Body of pancreas (tissue), 4 donors: Measurements from ENCODE around the gene KLHDC10. TPM values are rescaled to one million over a fixed set of nuclear protein-coding genes. Genes with fewer than 3 reads are reported as not detected.

Source experiments
- ATAC-seq: fragments of 150-250 bp; one replicate; pipeline ENCODE4 v1.9.1; 2016
- DNase-seq, 4 donors: peaks; one replicate each; pipeline ENCODE4 v3.0.0-alpha.2; 2019
- H3K27ac ChIP-seq, 4 donors: fragments of 200-600 bp; sonication (generic); 1 replicate in 3 of 4; 2 replicates in 1 of 4; pipeline versions ENCODE4 v1.5.1 to v1.6.1; 2016 to 2019; ENCODE audit warnings: mild to moderate bottlenecking in 1 of 4, mixed read lengths in 1 of 4, moderate library complexity in 1 of 4
- H3K27me3 ChIP-seq, 2 donors: fragments of 200-600 bp; sonication (generic); one replicate each; pipeline ENCODE4 v1.6.0; 2016; ENCODE audit warnings: mild to moderate bottlenecking in 1 of 2
- H3K36me3 ChIP-seq, 2 donors: fragments of 200-600 bp; sonication (generic); replicated peaks in 1 of 2; 2 replicates each; pipeline ENCODE4 v1.5.1; 2016; ENCODE audit warnings: low read depth in 2 of 2; ENCODE audit not compliant: insufficient read depth in 1 of 2
- H3K4me1 ChIP-seq: fragments of 200-600 bp; sonication (generic); one replicate; pipeline ENCODE4 v1.6.0; 2016
- H3K4me3 ChIP-seq, 2 donors: fragments of 200-600 bp; sonication (generic); 1 replicate in 1 of 2; 2 replicates in 1 of 2; pipeline ENCODE4 v1.5.1; 2016 to 2019
- H3K9me3 ChIP-seq, 3 donors: fragments of 200-600 bp; sonication (generic); 1 replicate in 2 of 3; 2 replicates in 1 of 3; pipeline ENCODE4 v1.5.1; 2016
- POLR2A ChIP-seq, 3 donors: fragments of 450-650 bp; IDR thresholded peaks; one replicate each; pipeline ENCODE4 v1.6.1; 2016; ENCODE audit warnings: antibody characterized with exemption in 3 of 3, mild to moderate bottlenecking in 2 of 3
- WGBS, 2 donors: methylation state at CpG; one replicate each; pipeline ENCODE4 v1.1.5; 2017; 5-methylcytosine and 5-hydroxymethylcytosine counted together
- intact Hi-C: fragments of 100-400 bp; cut with DNase I; formaldehyde crosslinking; loops from one replicate; pipeline ENCODE4 v1.15.1; 2023
- total RNA-seq, 2 donors: library from RNA; depleted of rRNA; stranded (reverse); fragments of >200 nt; gene quantifications; one replicate each; pipeline ENCODE4 v1.1.0, GENCODE V29; 2016
- TF ChIP-seq, protein P1 (sequence below), 7 experiments: fragments of 450-650 bp in 4 of 7; fragments of 200-600 bp in 3 of 7; sonication (generic) in 3 of 7; IDR thresholded peaks; one replicate each; pipeline ENCODE4 v1.5.1; 2016 to 2019; ENCODE audit warnings: antibody characterized with exemption in 7 of 7

Gene KLHDC10
- total RNA-seq, 2 donors from 2014 or later = 10.5 to 15.6 TPM

- Histone ChIP-seq H3K9me3 (no peaks in the 10 kb centered on the region), H3K27me3 (no peaks in the 10 kb centered on the region), H3K4me1 (peaks cover 12% of the 10 kb centered on the region), H3K4me3 (no peak overlapping the region), H3K27ac (no peak overlapping the region), H3K36me3 (peaks cover 0 to 12% of the 10 kb centered on the region in 2 donors)
- no peak for DNase-seq
- 90 to 92% methylated on average over 6 of the region's 6 CpGs for WGBS, 2 donors
- no peak for ATAC-seq
- intact Hi-C loops = no loop called here
- TF ChIP-seq, protein P1, sequence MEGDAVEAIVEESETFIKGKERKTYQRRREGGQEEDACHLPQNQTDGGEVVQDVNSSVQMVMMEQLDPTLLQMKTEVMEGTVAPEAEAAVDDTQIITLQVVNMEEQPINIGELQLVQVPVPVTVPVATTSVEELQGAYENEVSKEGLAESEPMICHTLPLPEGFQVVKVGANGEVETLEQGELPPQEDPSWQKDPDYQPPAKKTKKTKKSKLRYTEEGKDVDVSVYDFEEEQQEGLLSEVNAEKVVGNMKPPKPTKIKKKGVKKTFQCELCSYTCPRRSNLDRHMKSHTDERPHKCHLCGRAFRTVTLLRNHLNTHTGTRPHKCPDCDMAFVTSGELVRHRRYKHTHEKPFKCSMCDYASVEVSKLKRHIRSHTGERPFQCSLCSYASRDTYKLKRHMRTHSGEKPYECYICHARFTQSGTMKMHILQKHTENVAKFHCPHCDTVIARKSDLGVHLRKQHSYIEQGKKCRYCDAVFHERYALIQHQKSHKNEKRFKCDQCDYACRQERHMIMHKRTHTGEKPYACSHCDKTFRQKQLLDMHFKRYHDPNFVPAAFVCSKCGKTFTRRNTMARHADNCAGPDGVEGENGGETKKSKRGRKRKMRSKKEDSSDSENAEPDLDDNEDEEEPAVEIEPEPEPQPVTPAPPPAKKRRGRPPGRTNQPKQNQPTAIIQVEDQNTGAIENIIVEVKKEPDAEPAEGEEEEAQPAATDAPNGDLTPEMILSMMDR (IDR thresholded peaks at IDR 0.05) = no peak
- TF ChIP-seq POLR2A (IDR thresholded peaks at IDR 0.05) = no peak
Observed at GRCh38 chr7:130131191-130131834, 61.0 kb downstream of the KLHDC10 start.

- WGBS, 2 donors = 89 to 91% methylated on average over 12 of the region's 12 CpGs
- intact Hi-C loops = no loop called here
- H3K4me3 ChIP-seq = no peak overlapping the region
- peaks cover 0 to 12% of the 10 kb centered on the region in 2 donors for H3K36me3 ChIP-seq
- no peaks in the 10 kb centered on the region for H3K27me3 ChIP-seq
- H3K9me3 ChIP-seq = no peaks in the 10 kb centered on the region
- DNase-seq = no peak
- no peak overlapping the region for H3K27ac ChIP-seq
- TF ChIP-seq POLR2A (IDR thresholded peaks at IDR 0.05) = no peak
- TF ChIP-seq, protein P1 (IDR thresholded peaks at IDR 0.05) = no peak
- no peak for ATAC-seq
- H3K4me1 ChIP-seq = peaks cover 12% of the 10 kb centered on the region
Observed at GRCh38 chr7:130131964-130132875, 61.9 kb downstream of the KLHDC10 start.

DNA sequence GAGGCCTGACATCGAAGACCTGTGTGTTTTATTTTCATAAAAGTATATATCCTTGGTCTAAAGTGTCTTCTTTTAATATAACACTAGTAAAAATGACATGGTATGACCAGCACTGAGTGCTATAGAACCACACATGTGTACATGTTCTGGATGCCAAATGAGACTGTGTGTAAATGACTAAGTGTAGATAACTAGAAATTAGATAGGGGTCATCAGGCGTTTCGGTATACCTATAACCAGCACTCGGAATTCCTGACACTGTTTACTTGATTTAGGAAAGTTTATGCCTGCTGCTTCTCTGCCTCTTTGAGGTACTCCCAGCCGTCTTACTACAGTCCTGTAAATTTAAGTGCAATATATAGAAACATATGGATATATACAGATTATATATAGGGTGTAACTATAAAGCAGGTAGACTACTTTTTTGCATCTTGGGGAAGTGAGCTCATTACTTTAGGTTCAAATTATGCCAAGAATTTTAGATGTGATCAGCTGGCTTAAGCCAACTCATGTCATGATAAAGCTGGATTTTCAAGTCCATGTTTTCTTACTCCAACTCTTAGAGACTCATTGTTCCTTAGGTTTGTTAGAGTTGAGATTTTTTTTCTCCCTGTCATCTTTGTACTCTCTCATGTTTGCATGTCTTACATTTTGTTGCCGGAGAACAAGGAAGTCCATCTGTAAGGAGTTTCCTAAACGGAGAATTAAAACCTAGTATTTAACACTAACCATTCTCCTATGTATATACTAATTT, 62.9 kb downstream of the KLHDC10 start:
- H3K27me3 ChIP-seq = no peaks in the 10 kb centered on the region
- ATAC-seq (no peak), DNase-seq (no peak)
- H3K4me3 ChIP-seq = no peak overlapping the region
- intact Hi-C loops = no loop called here
- peaks cover 3% of the 10 kb centered on the region for H3K4me1 ChIP-seq
- WGBS, 2 donors = 85% methylated on average over 7 of the region's 7 CpGs
- H3K27ac ChIP-seq = no peak overlapping the region
- no peaks in the 10 kb centered on the region for H3K9me3 ChIP-seq
- H3K36me3 ChIP-seq = peaks cover 0 to 12% of the 10 kb centered on the region in 2 donors
- TF ChIP-seq, protein P1 (IDR thresholded peaks at IDR 0.05) = no peak
- TF ChIP-seq POLR2A (IDR thresholded peaks at IDR 0.05) = no peak

GRCh38 chr7:130134106-130134636, 63.8 kb downstream of the KLHDC10 start:
- Histone ChIP-seq H3K27ac (no peak overlapping the region), H3K27me3 (no peaks in the 10 kb centered on the region), H3K36me3 (peaks cover 0 to 11% of the 10 kb centered on the region in 2 donors), H3K4me3 (no peak overlapping the region), H3K4me1 (no peaks in the 10 kb centered on the region), H3K9me3 (no peaks in the 10 kb centered on the region)
- TF ChIP-seq, protein P1 (IDR thresholded peaks at IDR 0.05) = no peak
- DNase-seq = no peak
- WGBS, 2 donors = 95 to 96% methylated on average over 4 of the region's 4 CpGs
- intact Hi-C loops = no loop called here
- ATAC-seq = no peak
